GM12878 (cell line): ENCODE measurements around the gene NAT9. TPM values are rescaled to one million over a fixed set of nuclear protein-coding genes. Genes with fewer than 3 reads are reported as not detected.

Source experiments
- ATAC-seq: fragments of 200-7000 bp; cut with Tn5 transposase; 3 replicates; pipeline ENCODE4 v1.9.1; 2020; ENCODE audit warnings: mild to moderate bottlenecking, moderate library complexity
- BruUV-seq: library from RNA; stranded (reverse); fragments of 400-500 nt; replicated peaks from 2 replicates; lab custom pipeline; 2021; lab: Mats Ljungman, UMichigan
- CTCF ChIA-PET: fragments of 300-600 bp; sonication (Branson Sonifier 250); formaldehyde crosslinking; extraction: SDS; loops from one replicate; lab custom pipeline; 2021; ENCODE audit warnings: inconsistent platforms; lab: Yijun Ruan, JAX
- POLR2A ChIA-PET: fragments of 350-600 bp; formaldehyde crosslinking; extraction: SDS; loops from one replicate; lab custom pipeline; 2021; ENCODE audit warnings: inconsistent platforms; lab: Charles Lee
- RAD21 ChIA-PET: fragments of 300-600 bp; sonication (Branson Sonifier 250); formaldehyde crosslinking; loops from one replicate; lab custom pipeline; 2023; ENCODE audit warnings: antibody characterized with exemption; ENCODE audit not compliant: unreplicated experiment; lab: Charles Lee
- SMC1A ChIA-PET: fragments of 300-600 bp; sonication (Branson Sonifier 250); formaldehyde crosslinking; loops from one replicate; lab custom pipeline; 2023; ENCODE audit not compliant: unreplicated experiment, uncharacterized antibody; lab: Charles Lee
- DNase-seq: peaks from one replicate; pipeline ENCODE4 v3.0.0-alpha.2; 2011; ENCODE audit warnings: low read depth, low spot score
- FAIRE-seq: peaks from 3 replicates; lab custom pipeline; 2011; peaks lifted over from hg19 to GRCh38; lab: Jason Lieb, UNC
- H2AFZ ChIP-seq: 2 replicates; pipeline ENCODE4 v1.6.0; 2011; ENCODE audit warnings: low read depth, low read length, control low read depth; ENCODE audit not compliant: control insufficient read depth
- H3K27ac ChIP-seq: 2 replicates; pipeline ENCODE4 v1.5.1; 2011; ENCODE audit warnings: control low read depth; ENCODE audit not compliant: control insufficient read depth, insufficient read depth
- H3K27me3 ChIP-seq, 2 experiments: replicated peaks in 1 of 2; 2 replicates each; pipeline versions ENCODE4 v1.6.0 to v1.6.1; 2011; ENCODE audit warnings: low read length in 1 of 2; ENCODE audit not compliant: control insufficient read depth in 2 of 2, insufficient read depth in 2 of 2
- H3K36me3 ChIP-seq, 2 experiments: 2 replicates each; pipeline ENCODE4 v1.5.1; 2011; ENCODE audit warnings: low read length in 1 of 2; ENCODE audit not compliant: control insufficient read depth in 2 of 2, insufficient read depth in 2 of 2
- H3K4me1 ChIP-seq: 2 replicates; pipeline ENCODE4 v1.6.1; 2011; ENCODE audit warnings: mild to moderate bottlenecking, low read length, moderate library complexity, mixed read lengths; ENCODE audit not compliant: control insufficient read depth, insufficient read depth
- H3K4me2 ChIP-seq: 2 replicates; pipeline ENCODE4 v1.6.0; 2011; ENCODE audit warnings: control low read depth; ENCODE audit not compliant: control insufficient read depth, insufficient read depth
- H3K4me3 ChIP-seq: fragments of 200-600 bp; sonication (generic); 2 replicates; pipeline ENCODE4 v1.5.1; 2016
- H3K79me2 ChIP-seq: 2 replicates; pipeline ENCODE4 v1.6.0; 2011; ENCODE audit warnings: low read length; ENCODE audit not compliant: control insufficient read depth, insufficient read depth
- H3K9ac ChIP-seq: 2 replicates; pipeline ENCODE4 v1.8.0; 2011; ENCODE audit warnings: low read length, control low read depth, mixed read lengths; ENCODE audit not compliant: control insufficient read depth, insufficient read depth
- H3K9me3 ChIP-seq: replicated peaks from 3 replicates; pipeline ENCODE4 v1.5.1; 2011; ENCODE audit warnings: mild to moderate bottlenecking, low read length; ENCODE audit not compliant: control insufficient read depth, insufficient read depth
- H4K20me1 ChIP-seq: 2 replicates; pipeline ENCODE4 v1.6.0; 2011; ENCODE audit not compliant: control insufficient read depth, insufficient read depth
- E2F8 ChIP-seq: fragments of 450-650 bp; IDR thresholded peaks from 2 replicates; pipeline ENCODE4 v1.6.1; 2018; ENCODE audit warnings: mild to moderate bottlenecking, low read depth, moderate library complexity; ENCODE audit not compliant: partially characterized antibody
- GABPA ChIP-seq: IDR thresholded peaks from 2 replicates; pipeline ENCODE4 v1.6.1; 2014; ENCODE audit warnings: antibody characterized with exemption, low read depth, mild to moderate bottlenecking, inconsistent platforms
- MEF2A ChIP-seq: IDR thresholded peaks from 2 replicates; pipeline ENCODE4 v1.6.1; 2011; ENCODE audit warnings: low read depth, mild to moderate bottlenecking, low read length, moderate library complexity; ENCODE audit not compliant: insufficient read depth
- REST ChIP-seq: IDR thresholded peaks from 2 replicates; pipeline ENCODE4 v1.6.1; 2012; ENCODE audit warnings: mild to moderate bottlenecking, low read depth, low read length
- WGBS: methylation state at CpG from one replicate; pipeline ENCODE4 v1.1.6; 2016; ENCODE audit warnings: low lambda C conversion rate; ENCODE audit not compliant: insufficient replicate concordance, insufficient coverage; ENCODE audit errors: missing lambda C conversion rate; 5-methylcytosine and 5-hydroxymethylcytosine counted together
- in situ Hi-C: fragments of 300-500 bp; cut with MboI; formaldehyde crosslinking; loops from 9 replicates; pipeline ENCODE4 v1.14.3; 2018; ENCODE audit warnings: mixed read lengths
- intact Hi-C: fragments of 100-400 bp; cut with micrococcal nuclease; formaldehyde crosslinking; loops from one replicate; pipeline ENCODE4 v1.14.2; 2022; ENCODE audit not compliant: unreplicated experiment
- polyA plus RNA-seq, 11 experiments: library from polyadenylated mRNA; depleted of rRNA in 4 of 11; unstranded in 6 of 11; stranded (reverse) in 5 of 11; fragments of >200 nt; fragmentation: Nextera tagmentation in 4 of 11; fragmentation: Illumina TruSeq in 1 of 11; extraction: Ambion mirVana in 4 of 11; extraction: Trizol in 1 of 11; gene quantifications; 1 replicate in 1 of 11; 2 replicates in 10 of 11; pipeline versions ENCODE4 v1.2.1 to v1.2.3, GENCODE V29; 2011 to 2016; ENCODE audit warnings: inconsistent platforms in 2 of 11, missing spikeins in 2 of 11, low read depth in 1 of 11
- total RNA-seq, 4 experiments: library from RNA; depleted of rRNA in 3 of 4; stranded (reverse); fragments of >200 nt in 3 of 4; fragmentation: Illumina TruSeq in 1 of 4; extraction: Trizol in 1 of 4; gene quantifications; 2 replicates each; pipeline versions ENCODE4 v1.2.1 to v1.2.3, GENCODE V29; 2013 to 2021

Gene NAT9
- total and polyA plus RNA-seq, 10 of the 15 experiments (the other 5 are each of a cell fraction or from before 2014, with no cell fraction given), result 3.5 to 45.3 (median 27.3) TPM

- no peak for TF ChIP-seq GABPA
- no peak for TF ChIP-seq E2F8
- TF ChIP-seq REST, result no peak
- TF ChIP-seq MEF2A, result no peak
- H2AFZ ChIP-seq, result no peak overlapping the region
- in situ Hi-C loops (no loop called here), intact Hi-C loops (no loop called here)
- DNase-seq, result no peak
- no peak overlapping the region for H3K4me2 ChIP-seq
- H3K27ac ChIP-seq, result no peak overlapping the region
- no peak for FAIRE-seq
- no peaks in the 10 kb centered on the region for H3K9me3 ChIP-seq
- no peak overlapping the region for H3K4me3 ChIP-seq
- ChIA-PET POLR2A (no interaction called here), RAD21 (no interaction called here), CTCF (no interaction called here), SMC1A (no interaction called here)
- no peaks in the 10 kb centered on the region for H4K20me1 ChIP-seq
- ATAC-seq, result no peak
- BruUV-seq, result no TSS peak
- peaks cover 0 to 3% of the 10 kb centered on the region in 2 experiments; a peak in 3 of 4 replicates for H3K36me3 ChIP-seq
- H3K79me2 ChIP-seq, result no peaks in the 10 kb centered on the region
- H3K27me3 ChIP-seq, result no peaks in the 10 kb centered on the region
- H3K4me1 ChIP-seq, result no peaks in the 10 kb centered on the region
- WGBS, result 88% methylated on average over 5 of the region's 5 CpGs
- no peak overlapping the region for H3K9ac ChIP-seq
Measured at GRCh38 chr17:74803971-74804370, 27.8 kb upstream of the NAT9 start.
